Tibial nerve (tissue), 3 donors: ENCODE results near the gene MPRIP.

Source experiments
- CTCF ChIP-seq, 5 experiments: fragments of 200-600 bp in 3 of 5; fragments of 450-650 bp in 2 of 5; sonication (generic) in 3 of 5; IDR thresholded peaks; one replicate each; pipeline ENCODE4 v1.5.1; 2016 to 2019; ENCODE audit warnings: antibody characterized with exemption in 5 of 5, mild to moderate bottlenecking in 3 of 5, moderate library complexity in 2 of 5
- POLR2A ChIP-seq, 2 donors: fragments of 450-650 bp; IDR thresholded peaks; one replicate each; pipeline ENCODE4 v1.6.1; 2017; ENCODE audit warnings: antibody characterized with exemption in 2 of 2, mild to moderate bottlenecking in 2 of 2, moderate library complexity in 2 of 2

GRCh38 chr17:17050346-17051345 lies 8.4 kb downstream of the MPRIP start:
- TF ChIP-seq CTCF (IDR thresholded peaks at IDR 0.05) = no peak
- TF ChIP-seq POLR2A (IDR thresholded peaks at IDR 0.05) = no peak
